HL-60 (cell line): Measurements from ENCODE around the gene GRIP2.

Experiments used
- CTCF ChIP-seq: IDR thresholded peaks from one replicate; pipeline ENCODE4 v1.5.1; 2011; ENCODE audit warnings: low read length, control low read depth, inconsistent platforms; ENCODE audit not compliant: insufficient read depth
- SPI1 ChIP-seq: IDR thresholded peaks from 2 replicates; pipeline ENCODE4 v1.6.1; 2012; ENCODE audit warnings: low read depth, mild to moderate bottlenecking, borderline replicate concordance
- TF ChIP-seq, protein P1 (sequence below): IDR thresholded peaks from 2 replicates; pipeline ENCODE4 v1.6.1; 2012; ENCODE audit warnings: low read depth; ENCODE audit not compliant: insufficient replicate concordance

GRCh38 chr3:14455571-14456317, 84.4 kb downstream of the GRIP2 start:
- TF ChIP-seq, protein P1, sequence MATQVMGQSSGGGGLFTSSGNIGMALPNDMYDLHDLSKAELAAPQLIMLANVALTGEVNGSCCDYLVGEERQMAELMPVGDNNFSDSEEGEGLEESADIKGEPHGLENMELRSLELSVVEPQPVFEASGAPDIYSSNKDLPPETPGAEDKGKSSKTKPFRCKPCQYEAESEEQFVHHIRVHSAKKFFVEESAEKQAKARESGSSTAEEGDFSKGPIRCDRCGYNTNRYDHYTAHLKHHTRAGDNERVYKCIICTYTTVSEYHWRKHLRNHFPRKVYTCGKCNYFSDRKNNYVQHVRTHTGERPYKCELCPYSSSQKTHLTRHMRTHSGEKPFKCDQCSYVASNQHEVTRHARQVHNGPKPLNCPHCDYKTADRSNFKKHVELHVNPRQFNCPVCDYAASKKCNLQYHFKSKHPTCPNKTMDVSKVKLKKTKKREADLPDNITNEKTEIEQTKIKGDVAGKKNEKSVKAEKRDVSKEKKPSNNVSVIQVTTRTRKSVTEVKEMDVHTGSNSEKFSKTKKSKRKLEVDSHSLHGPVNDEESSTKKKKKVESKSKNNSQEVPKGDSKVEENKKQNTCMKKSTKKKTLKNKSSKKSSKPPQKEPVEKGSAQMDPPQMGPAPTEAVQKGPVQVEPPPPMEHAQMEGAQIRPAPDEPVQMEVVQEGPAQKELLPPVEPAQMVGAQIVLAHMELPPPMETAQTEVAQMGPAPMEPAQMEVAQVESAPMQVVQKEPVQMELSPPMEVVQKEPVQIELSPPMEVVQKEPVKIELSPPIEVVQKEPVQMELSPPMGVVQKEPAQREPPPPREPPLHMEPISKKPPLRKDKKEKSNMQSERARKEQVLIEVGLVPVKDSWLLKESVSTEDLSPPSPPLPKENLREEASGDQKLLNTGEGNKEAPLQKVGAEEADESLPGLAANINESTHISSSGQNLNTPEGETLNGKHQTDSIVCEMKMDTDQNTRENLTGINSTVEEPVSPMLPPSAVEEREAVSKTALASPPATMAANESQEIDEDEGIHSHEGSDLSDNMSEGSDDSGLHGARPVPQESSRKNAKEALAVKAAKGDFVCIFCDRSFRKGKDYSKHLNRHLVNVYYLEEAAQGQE, result no peak
- TF ChIP-seq CTCF (no peak), SPI1 (no peak)
